ENCODE data around the gene GATAD2A.

Gene GATAD2A

DNA sequence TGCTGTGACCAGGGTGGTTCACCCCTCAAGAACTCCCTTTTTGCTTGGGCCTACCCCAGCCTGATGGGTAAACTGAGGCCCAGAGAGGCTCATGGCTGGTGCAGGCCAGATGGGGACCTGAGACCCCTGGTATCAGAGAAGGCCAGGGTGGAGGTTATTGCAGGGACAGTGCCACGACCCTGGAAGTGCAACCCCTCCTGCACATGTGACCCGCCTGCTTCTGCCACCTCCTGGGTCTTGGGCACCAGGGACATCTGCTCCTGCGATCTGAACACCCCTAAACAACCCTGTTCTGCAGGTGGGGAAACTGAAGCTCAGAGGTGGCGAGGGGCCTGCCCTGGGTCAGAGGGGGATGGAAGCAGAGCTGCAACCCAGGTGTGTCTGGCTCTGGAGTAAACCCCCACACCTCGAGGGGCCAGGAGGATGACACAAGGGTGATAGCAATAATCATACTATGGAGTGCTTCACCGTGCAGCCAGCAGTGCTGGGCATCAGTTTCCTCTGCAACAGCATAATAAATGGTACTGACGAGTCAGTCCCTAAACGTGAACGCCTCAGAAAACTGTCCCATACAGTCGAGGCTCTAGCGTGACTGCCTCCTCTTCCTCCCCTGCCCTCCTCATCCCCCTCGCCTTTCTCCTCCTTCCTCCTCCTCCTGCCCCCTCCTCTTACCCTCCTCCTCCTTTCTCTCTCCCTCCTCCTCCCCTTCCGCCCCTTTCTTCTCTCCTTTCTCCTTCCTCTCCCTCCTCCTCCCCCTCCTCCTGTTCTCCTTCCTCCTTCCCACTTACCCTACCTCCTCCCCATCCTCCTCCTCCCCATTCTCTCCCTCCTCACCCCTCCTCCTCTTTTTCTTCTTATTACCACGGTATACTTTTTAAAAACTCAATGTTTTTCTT, 127.6 kb downstream of the GATAD2A start:
- DNase-seq, result no peak

GRCh38 chr19:19533841-19534240, 128.4 kb downstream of the GATAD2A start:
- DNase-seq, result no peak

DNA sequence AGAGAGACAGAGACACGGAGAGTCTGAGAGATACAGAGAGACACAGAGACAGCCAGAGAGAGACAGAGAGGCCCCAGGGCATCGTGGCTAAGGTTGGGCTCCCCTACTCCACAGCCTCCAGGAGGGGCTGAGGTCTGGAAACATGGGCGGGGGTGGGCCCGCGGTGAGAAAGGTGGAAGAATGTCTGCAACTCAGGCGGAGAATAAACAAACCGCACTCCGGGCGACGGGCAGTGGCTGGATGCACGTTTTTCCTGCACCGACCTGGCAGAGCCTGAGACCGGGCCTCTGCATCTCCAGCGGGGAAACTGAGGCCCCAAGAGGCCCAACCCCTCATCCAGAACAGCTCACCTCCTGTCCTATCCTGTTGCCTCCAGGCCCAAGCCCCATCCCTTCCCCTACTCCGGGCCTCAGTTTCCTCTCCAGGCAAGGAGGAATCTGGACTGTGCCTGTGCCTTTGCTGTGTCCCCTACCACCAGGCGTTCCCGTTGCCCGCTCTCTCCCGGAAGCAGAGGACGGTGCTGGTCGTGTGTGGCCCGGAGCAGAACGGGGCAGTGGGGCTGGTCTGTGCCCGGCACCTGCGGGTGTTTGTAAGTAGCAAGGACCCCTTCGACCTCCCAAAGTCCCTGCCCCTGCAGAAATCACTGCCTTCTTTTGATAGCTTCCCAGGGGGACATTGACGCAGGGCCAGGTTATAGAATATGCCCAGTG, 129.2 kb downstream of the GATAD2A start:
- no peak for DNase-seq

- no peak for DNase-seq
Measured at GRCh38 chr19:19535311-19536191, 130.1 kb downstream of the GATAD2A start.

GRCh38 chr19:19537075-19538048, 131.9 kb downstream of the GATAD2A start:
- DNase-seq, result peak in 1 of 2 donors; percentile 33

DNA sequence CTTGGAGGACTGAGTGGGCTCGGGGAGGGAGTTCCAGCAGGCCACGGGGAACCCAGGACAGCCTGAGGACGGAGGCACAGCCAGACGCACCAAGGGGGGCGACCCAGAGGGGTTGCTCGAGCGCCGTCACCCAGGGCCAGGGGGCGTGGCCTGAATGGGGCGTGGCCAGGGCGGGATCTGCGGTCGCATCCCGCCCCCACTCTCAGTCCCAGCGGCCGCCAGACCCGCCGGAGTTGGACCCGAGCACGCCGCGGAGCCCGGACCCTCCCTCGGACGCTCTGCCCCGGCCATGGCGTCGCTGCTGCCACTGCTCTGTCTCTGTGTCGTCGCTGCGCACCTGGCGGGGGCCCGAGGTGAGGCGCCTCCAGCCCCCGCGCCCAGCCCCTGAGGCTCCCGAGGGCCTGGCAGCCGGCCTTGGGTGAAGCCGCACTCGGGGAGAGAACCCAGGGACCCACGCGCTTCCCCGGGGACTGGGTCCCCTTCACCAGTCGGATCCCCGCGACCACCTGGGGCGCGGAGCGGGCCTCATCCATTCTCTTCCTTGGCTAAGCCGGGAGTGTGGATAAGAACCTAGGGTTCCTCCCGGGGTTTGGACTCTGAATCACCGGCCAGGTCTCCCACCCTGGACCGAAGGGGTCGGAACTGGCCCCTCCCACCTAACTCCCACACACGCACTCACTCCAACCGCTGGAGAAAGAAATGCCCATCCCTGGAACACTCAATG, 132.7 kb downstream of the GATAD2A start, which contains the start of gene CILP2:
Gene CILP2 (plus strand): TSS at position 205 of the 724 bp plus-strand sequence. CDS start 85 bp downstream, at position 290.
- peak; percentile 37 to 45 for DNase-seq

GRCh38 chr19:19538785-19539166, 133.3 kb downstream of the GATAD2A start:
- no peak for DNase-seq

DNA sequence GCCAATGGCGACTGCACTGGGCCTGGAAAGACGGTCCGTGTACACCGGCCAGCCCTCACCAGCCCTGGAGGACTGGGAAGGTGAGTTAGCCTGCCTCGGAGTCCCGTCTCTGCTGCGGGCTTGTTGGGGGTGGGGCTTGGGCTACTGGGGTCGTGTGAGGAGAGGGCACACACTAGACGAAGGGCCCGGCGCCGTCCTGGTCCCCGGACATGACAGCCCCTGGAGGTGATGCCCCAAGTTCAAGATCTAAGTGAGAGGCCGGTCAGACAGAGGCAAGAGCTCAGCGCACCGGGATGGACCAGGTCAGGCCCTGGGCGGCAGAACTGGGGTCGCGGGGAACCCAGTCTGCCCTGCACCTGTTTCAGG, 134.2 kb downstream of the GATAD2A start:
- no peak for DNase-seq

GRCh38 chr19:19540064-19540714, 134.7 kb downstream of the GATAD2A start:
- peak; percentile 80 to 82 for DNase-seq

DNA sequence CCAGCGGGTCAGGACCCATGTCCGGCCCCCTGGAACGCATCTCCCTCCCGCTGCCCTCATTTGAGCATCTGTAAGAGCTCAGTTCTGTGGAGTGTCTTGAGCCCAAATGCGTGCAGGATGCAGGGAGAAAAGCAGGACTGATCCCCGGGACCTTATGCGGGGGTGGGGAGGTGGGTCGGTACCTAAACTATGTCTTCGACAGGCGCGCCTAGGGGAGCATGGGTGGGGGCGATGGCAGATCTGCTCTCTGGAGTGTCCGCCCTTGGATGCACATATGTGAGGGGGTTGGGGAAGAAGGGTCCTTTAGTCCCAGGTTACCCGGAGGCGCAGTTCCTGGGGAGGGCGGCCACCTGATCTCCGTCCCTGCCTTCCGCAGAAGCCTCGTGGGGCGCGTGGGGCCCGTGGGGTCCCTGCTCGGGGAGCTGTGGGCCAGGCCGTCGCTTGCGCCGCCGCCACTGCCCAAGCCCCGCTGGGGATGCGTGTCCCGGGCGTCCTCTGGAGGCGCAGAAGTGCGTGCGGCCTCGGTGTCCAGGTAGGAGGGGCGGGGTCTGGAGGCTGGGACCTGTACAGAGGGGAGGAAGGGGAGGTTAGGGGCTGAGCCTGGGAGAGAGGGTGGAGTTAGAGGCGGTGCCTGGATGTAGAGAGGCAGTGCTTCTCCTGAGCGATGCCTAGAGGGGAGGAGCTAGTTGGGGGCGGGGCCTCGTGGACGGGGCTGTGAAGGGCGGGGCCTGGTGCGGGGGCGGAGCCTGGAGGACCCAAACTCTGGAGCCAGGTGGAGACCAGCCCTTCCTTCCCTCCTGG, 135.4 kb downstream of the GATAD2A start:
- peak; percentile 80 to 83 for DNase-seq

DNA sequence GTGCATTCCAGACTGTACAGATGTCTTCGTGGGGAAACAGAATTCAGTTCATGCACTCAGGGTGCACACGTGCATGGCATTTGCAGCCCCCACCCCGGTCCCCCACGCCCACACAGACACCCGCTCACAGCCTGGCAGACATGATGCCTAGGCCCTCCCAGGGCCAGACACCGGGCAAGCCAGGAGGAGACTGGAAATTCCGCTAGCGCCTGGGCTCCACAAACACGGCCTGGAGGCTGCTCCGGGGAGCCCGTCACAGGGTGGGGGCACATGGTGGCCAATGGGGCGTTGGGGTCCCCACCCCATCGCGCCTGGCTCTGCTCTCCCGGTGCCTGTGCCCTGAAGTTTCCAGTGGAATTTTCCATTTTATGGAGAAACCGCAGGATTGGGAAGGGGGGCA, 136.1 kb downstream of the GATAD2A start:
- DNase-seq, result no peak

DNA sequence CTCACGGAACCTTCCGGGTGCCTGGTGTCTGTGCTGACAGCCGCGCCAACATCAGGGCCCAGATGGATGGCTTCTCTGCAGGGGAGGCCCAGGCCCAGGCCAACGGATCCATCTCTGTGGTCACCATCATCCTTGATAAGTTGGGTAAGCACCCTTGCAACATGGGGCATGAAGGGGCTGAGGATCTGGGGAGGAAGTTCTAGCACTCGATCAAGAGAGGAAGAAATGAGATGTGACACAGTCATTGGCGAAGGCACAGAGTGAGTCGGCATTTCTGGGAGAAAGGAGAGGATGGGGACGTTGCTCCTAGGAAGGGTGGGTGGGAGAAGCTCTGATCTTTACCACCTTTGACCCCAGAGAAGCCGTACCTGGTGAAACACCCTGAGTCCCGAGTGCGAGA, 137.0 kb downstream of the GATAD2A start:
- peak in 1 of 2 donors; percentile 17 for DNase-seq

GRCh38 chr19:19543101-19543500, 137.6 kb downstream of the GATAD2A start:
- DNase-seq, result no peak

DNA sequence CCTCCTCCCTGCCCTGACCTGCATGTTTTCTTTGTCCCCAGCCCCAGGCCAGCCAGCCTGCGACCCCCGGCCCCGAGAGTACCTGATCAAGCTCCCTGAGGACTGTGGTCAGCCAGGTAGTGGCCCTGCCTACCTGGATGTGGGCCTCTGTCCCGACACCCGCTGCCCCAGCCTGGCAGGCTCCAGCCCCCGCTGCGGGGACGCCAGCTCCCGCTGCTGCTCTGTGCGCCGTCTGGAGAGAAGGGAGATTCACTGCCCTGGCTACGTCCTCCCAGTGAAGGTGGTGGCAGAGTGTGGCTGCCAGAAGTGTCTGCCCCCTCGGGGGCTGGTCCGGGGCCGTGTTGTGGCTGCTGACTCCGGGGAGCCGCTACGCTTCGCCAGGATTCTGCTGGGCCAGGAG, 138.2 kb downstream of the GATAD2A start:
- no peak for DNase-seq

- no peak for DNase-seq
Measured at GRCh38 chr19:19544257-19544953, 138.9 kb downstream of the GATAD2A start.

DNA sequence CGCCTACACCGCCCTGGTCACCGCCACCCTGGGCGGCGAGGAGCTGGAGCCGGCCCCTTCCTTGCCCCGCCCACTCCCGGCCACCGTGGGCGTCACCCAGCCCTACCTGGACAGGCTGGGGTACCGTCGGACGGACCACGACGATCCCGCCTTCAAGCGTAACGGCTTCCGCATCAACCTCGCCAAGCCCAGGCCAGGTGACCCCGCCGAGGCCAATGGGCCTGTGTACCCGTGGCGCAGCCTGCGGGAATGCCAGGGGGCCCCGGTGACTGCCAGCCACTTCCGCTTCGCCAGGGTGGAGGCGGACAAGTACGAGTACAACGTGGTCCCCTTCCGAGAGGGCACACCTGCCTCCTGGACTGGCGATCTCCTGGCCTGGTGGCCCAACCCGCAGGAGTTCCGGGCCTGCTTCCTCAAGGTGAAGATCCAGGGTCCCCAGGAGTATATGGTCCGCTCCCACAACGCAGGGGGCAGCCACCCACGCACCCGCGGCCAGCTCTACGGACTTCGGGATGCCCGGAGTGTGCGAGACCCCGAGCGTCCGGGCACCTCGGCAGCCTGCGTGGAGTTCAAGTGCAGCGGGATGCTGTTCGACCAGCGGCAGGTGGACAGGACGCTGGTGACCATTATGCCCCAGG, 139.6 kb downstream of the GATAD2A start:
- DNase-seq, result no peak

DNA sequence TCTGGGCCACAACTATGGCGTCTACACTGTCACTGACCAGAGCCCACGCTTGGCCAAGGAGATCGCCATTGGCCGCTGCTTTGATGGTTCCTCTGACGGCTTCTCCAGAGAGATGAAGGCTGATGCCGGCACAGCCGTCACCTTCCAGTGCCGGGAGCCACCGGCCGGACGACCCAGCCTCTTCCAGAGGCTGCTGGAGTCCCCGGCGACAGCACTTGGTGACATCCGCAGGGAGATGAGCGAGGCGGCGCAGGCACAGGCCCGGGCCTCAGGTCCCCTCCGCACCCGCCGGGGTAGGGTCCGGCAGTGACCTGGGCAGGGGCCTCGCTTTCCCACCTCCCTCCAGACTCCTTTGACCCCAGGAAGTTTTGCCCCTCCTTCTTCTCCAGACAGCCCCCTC, 140.2 kb downstream of the GATAD2A start:
- no peak for DNase-seq

- DNase-seq, result no peak
Measured at GRCh38 chr19:19546751-19547162, 141.3 kb downstream of the GATAD2A start.
